ENCODE measurements around the gene DUT.

- TF ChIP-seq, protein P1, sequence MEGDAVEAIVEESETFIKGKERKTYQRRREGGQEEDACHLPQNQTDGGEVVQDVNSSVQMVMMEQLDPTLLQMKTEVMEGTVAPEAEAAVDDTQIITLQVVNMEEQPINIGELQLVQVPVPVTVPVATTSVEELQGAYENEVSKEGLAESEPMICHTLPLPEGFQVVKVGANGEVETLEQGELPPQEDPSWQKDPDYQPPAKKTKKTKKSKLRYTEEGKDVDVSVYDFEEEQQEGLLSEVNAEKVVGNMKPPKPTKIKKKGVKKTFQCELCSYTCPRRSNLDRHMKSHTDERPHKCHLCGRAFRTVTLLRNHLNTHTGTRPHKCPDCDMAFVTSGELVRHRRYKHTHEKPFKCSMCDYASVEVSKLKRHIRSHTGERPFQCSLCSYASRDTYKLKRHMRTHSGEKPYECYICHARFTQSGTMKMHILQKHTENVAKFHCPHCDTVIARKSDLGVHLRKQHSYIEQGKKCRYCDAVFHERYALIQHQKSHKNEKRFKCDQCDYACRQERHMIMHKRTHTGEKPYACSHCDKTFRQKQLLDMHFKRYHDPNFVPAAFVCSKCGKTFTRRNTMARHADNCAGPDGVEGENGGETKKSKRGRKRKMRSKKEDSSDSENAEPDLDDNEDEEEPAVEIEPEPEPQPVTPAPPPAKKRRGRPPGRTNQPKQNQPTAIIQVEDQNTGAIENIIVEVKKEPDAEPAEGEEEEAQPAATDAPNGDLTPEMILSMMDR (conservative IDR thresholded peaks at IDR 0.05; ENCODE audit: low read depth in 2 of 2): no peak
- TF ChIP-seq POLR2AphosphoS5 (IDR thresholded peaks at IDR 0.05; ENCODE audit: low read depth) (no peak), ETS1 (IDR thresholded peaks at IDR 0.05) (no peak), EZH2 (IDR thresholded peaks at IDR 0.05; ENCODE audit: low read depth, unreplicated experiment) (no peak), JUNB (IDR thresholded peaks at IDR 0.05; ENCODE audit: unreplicated experiment) (no peak), EZH2phosphoT487 (IDR thresholded peaks at IDR 0.05; ENCODE audit: unreplicated experiment) (no peak), CREB1 (CRISPR knock-in tag; IDR thresholded peaks at IDR 0.05; ENCODE audit: low read depth) (no peak)
- TF ChIP-seq, protein P2, sequence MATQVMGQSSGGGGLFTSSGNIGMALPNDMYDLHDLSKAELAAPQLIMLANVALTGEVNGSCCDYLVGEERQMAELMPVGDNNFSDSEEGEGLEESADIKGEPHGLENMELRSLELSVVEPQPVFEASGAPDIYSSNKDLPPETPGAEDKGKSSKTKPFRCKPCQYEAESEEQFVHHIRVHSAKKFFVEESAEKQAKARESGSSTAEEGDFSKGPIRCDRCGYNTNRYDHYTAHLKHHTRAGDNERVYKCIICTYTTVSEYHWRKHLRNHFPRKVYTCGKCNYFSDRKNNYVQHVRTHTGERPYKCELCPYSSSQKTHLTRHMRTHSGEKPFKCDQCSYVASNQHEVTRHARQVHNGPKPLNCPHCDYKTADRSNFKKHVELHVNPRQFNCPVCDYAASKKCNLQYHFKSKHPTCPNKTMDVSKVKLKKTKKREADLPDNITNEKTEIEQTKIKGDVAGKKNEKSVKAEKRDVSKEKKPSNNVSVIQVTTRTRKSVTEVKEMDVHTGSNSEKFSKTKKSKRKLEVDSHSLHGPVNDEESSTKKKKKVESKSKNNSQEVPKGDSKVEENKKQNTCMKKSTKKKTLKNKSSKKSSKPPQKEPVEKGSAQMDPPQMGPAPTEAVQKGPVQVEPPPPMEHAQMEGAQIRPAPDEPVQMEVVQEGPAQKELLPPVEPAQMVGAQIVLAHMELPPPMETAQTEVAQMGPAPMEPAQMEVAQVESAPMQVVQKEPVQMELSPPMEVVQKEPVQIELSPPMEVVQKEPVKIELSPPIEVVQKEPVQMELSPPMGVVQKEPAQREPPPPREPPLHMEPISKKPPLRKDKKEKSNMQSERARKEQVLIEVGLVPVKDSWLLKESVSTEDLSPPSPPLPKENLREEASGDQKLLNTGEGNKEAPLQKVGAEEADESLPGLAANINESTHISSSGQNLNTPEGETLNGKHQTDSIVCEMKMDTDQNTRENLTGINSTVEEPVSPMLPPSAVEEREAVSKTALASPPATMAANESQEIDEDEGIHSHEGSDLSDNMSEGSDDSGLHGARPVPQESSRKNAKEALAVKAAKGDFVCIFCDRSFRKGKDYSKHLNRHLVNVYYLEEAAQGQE (IDR thresholded peaks at IDR 0.05; ENCODE audit: unreplicated experiment): no peak
These were observed 18.0 kb upstream of the DUT start for GRCh38 chr15:48313216-48313615.
